OCI-M2 (cell line): ENCODE results near the gene ATG7.

Experiments used
- DNase-seq: peaks from one replicate; lab custom pipeline; 2025; ENCODE audit not compliant: unreplicated experiment; lab: John Stamatoyannopoulos, UW

ATG7 gene

DNA sequence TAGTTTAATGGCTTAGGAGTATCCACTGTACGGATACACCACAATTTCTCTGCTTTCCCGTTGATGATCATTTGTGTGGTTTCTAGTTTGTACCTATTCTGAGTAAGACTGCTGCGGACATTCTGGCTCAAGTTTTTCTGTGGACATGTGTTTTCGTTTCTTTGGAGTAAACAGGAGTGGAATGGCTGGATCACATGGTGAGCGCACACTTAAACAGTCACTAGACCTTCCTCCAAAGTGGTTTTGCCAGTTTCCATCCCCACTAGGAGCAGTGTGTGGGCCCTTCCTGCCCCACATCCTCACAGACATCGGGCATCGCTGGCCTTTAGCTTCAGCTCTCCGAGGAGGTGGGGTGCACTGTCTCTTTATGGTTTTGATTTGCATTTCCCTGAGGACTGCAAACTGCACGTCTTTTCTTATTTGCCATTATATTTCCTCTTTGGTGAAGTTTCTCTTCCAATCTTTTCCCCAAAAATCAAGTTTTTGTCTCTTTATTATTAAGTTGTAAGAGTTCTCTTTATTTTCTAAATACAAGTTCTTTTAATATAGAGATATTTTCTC is 277.5 kb downstream of the ATG7 start:
- DNase-seq = no peak

DNA sequence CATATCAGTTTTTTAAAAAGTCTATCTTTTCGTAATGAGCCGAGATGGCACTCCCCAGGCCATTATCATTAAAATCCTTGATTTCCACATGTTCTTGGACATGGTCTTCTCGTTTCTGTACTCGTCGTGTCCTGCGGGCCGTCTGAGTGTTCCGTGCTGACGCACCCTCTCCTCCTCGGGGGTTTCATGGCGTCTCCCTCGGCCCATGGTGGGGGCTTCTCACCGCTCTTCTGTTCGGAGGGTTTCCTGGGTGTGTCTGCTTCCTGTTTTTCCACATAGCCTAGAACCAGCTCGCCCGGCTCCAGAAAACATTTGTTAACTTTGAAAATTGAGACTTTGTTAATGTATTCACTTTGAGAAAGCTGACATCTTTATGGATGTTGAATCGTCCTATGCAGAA is 278.8 kb downstream of the ATG7 start:
- no peak for DNase-seq

DNA sequence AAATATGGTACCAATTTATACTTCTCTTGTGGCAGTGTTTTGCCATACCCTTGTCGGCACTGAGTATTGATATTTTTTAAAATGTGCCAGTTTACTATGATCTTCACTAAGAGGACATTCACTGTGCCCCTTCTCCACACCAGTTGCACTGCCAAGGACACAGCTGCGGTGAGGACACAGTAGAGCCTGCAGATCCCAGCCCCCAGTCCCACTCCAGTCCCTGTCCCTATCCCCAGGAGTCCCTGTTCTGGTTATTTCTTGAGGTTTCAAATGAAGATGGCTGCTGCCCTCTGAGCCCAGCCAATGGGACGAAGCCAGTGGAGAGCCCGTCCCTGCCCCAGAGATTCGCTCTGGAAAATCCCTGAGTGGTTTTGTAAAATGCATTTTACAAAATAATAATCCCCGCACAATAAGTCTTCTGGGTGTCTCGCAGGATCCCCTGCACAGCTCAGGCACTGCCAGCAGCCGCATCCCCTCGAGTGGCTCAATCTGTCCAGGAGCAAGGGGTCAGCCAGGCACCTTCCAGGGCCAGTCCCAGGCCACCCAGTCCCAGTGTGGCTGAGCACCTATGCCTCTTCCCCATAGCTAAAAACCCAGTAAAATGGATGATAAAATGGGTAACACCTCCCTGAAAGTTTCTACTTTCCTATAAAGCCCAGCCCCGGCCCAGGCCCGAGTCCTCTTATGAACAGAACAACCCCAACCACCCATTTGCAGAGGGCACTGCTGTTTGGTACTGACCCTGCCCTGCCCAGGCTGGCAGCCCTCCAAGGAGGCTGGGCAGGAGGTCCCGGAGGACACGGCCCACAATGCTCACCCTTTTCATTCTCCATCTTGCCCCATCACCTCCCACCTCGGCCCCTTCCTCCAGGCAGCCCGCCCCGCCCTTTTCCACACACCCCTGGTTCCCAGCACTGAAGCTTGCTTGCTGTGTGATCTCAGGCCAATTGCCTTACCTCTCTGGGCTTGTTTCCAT is 280.4 kb downstream of the ATG7 start:
- DNase-seq = no peak

DNA sequence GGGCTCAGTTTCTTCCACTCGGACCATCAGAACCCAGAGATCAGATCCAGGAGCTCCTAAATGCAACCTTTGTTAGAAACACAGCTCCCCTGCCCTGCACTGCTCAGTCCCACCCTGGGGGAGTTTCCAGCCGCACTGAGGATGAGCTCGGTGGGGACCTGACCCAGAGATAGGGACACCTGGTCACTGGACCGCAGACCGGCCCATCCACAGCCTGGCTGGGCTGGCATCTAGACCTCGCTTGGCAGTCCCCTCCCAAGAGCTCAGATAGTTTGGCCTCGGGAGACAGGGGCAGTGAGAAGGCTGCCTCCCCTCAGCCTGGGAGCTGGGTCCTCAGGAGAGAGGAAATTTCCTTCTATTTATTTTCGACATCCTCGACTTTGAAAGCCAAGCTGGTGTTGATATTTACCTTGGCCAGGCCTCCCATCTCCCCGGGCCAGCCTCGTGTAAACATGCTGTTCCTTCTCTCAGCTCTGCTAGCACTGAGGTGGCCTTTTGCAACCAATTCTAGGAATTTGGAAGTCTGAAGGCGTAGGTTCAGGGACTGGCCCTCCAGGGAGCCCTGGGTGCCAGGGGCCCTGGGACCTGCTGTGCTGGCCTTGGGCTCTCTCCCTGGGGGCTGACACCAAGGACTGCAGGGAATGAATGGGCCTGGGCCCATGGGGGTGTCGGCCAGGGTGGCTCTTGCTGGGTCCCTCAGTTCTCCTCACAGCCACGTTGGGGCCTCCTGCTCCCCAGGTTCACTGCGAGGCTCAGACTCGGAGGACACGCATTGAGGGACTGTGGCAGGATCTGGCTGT is 281.4 kb downstream of the ATG7 start:
- DNase-seq = no peak

DNA sequence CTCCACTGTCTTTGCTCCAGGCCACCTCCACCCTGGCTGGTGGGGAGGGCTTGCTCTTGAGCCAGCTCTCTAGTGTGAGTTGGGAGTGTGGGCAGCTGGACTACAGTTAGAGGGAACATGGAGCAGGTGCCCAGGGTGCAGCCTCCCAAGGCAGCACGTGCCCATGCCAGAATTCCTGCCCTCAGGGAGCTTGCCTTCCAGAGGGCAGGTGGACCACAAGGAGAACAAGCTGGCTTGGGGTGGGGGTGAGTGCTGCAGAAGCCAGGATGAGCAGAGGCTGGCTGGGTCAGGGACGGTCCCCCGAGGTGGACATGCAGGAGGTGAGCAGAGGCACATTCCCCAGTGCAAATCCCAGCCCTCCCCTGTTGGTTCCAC is 282.0 kb downstream of the ATG7 start:
- no peak for DNase-seq

DNA sequence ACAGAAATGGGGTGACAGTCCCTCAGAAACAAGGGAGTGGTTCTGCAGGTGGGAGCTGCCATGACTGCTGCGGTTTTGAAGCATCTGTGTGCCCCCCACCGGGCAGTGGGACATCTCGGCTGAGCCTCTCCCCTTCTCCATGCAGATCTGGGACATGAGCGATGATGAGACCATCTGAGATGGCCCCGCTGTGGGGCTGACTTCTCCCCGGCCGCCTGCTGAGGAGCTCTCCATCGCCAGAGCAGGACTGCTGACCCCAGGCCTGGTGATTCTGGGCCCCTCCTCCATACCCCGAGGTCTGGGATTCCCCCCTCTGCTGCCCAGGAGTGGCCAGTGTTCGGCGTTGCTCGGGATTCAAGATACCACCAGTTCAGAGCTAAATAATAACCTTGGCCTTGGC is 282.5 kb downstream of the ATG7 start:
- DNase-seq = no peak

DNA sequence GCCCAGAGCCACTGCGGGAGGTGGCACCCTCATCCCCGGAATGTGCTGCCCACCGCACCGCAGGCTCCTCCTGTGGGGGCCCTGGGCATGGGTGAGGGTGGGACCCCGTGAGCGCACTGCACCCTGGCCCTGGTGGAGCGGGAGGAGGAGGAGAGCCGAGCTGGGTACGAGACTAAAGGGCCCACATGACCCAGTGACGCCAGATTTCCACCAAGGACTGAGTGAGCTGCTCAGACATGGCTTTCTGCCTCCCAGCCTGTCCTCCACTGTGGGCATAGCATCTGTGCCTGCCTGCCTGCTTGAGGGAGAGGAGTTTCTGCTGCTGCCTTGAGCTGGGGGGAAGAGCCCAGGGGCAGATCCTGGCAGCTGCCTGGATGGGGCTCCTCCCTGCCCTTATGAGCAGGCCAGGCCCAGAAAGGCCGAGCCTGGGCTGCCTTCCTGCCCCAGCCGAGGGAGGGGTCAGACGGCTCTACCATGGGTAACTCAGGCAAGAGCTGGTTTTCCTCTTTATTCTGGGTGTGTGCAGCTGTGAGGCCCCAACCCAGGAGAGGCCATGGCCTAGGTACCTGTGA is 283.1 kb downstream of the ATG7 start:
- DNase-seq = no peak

DNA sequence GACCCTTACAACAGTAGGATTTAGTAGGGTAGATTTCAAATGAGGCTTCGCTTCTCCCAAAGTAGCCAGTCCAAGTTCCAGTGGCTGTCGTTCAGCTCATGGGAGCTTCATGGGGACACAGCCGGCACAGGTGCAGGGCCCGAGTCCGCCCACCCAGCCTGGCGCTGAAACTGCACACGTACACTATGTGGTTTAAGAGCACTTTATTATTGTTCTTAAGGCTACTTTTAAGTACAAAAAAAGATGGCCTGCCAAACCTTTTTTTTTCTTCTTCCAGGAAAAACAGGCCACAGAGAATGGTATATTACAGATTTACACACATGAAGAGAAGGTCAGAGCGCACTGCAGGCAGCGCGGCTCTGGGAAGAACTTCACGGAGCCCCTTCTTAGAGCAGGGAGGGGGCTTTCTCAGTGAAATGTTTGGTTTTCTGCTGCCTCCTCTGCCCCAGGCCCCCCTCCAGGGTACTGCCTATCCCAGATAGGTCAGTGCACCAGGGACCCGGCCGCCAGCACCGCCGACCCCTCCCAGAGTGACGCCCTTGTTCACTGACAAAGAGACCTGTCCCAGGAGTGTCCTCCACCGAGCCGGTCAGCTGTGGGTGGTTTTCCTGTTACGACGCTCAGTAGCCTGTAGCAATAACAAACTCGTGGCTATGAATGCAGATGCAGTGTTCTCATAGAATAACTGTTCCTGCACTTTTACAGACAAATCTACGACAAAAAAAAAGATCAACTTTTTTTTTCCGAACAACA is 283.9 kb downstream of the ATG7 start:
- DNase-seq = no peak

DNA sequence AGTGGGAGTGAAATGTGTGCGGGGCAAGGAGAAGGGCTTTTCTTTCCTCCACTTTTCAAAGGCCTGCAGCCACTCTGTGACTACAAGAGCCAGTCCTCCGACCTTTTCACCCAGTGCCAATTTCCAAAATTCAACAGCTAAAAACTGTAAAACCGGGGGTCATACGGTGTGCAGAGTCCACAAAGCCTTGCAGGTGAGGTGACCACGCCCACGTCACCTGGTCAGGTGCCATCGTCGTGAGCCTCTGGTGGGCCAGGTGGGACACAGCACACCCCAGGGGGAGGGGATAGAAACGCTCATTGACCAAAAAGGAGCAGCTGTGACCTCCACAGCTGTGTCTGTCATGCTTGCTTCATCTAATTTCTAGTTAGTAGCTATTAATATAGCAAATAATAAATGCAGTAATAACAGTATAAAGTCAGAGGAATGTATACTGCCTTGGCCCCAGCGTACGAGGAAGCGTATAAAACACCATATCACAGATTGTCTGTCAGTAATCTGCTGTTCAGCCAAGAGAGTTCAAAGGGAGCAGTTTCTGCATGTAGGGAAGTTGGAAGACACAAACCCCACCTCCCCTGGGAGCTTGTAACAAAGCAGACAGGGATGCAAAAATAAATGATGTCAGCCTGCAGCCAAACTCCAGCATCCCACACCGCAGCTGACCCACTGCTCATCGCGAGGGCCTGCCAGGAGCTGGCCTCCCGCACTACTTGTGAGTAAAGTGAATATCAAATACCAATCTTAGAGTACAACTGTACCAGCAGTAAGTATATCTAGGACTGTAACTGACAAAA is 284.9 kb downstream of the ATG7 start:
- no peak for DNase-seq

DNA sequence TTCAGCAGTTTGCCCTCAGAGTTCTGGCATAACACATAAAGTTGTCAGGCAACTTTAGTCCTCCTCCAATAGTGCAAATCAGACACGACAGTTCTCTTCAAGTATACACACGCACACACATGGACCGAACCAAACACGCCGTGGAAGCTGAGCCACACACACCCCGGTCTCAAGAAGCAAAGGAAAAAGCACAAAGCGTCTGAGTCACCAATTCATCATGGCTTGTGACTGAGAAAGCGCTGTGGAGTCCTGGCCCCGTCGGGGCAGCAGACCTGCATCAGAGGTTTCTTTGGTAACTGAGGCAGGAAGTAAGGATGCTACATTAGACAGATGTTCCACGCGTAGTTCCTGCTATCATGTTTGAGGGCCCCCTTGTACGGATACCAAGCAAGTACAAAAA is 285.8 kb downstream of the ATG7 start:
- no peak for DNase-seq

DNA sequence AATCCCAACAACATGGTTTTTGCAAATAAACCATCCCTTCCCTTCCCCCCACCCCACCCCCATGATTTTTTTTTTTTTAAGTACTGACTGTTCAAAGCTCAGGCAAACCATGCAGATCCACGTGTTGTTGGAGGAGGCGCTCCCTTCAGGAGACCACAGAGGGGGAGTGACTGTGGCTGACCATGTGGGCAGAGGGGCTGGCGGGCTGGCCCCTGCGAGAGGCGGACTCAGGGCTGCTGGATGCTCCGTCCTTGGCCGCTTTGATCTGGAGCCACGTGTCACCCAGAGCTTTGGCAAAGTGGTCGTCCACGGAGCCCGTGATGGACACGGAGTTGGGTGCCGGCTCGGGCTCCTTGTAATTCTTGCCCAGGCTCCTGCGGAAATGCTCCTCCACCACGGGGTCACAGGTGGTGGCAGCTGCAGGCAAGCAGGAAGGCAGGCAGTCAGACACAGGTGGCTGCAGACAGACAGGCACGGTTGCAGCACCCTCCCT is 286.3 kb downstream of the ATG7 start:
- no peak for DNase-seq

DNA sequence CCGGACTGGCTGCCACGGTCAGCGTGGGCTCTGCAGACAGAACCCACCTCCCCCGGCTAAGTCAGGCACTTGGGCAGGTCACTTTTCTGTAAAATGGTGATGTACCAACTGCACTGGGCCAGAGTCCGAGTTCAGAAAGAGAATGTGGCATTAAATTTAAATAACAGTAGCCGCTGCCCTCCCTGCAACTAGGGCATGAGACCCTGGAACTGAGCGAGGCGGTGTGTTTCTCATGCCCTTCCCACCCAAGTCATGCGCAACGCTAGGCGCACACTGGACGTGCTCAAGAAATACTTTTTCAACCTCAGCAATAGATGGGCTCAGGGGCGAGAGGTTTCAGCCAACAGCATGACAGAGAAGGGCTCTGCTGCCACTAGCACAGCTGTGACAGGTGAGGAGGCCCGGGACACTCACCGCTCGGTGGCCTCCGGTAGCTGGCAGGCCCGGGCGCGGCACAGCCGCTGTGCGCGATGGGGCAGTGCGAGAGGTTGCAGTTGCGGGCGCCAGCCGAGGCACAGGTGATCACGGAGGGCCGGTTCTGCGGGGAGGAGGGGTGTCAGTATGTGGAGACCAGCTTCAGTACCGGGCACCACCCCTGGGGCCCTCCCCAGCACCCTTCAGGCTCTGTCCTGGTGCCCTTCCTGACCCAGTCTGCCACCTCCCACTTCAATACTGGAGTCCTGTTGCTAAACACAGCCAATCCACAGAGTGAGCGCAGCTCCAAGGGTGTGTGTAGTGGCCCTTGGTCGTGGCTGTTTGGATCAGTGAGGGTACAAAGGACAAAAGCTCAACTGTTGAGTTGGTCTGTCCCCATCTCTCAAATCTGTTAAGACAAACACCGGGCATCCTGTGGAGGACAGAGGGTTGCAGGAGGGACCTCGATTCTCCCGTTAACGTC is 287.0 kb downstream of the ATG7 start:
- DNase-seq = no peak

DNA sequence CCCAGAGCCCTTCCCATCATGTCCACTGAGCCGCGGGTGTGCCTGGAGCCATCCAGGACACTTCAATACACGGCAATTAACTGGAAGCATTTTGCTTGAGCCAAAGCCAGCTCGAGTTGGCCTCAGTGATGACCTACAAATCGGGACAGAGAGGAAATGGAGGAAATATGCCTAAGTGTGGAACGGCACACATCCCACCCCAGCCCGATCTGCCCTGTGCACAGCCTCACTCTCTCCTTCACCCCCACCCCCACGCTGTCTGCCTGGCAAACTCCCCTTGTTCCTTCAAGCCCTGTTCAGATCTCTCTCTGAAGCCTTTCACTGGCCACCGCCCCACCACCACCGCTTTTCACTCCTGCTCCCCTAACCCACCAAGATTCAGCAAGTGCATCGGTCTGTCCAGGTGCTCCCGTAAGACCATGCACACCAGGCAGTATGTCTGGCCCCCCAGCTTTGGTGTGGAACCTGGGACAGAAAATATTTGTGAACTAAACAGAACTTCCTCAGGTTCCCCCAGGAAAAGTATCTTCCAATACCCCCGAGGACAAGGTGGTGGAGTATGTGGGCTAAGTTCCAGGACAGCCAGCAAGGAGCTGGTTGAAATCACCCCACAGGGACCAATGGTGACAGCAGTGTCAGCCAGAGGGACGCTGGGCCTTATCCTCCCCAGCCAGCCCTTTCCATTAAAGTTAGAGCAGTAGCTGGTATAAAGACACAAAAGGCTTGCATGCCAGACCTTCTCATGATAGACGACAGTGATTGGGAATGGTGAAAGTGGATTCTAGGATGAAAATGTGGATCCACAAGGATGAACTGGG is 287.8 kb downstream of the ATG7 start:
- no peak for DNase-seq

DNA sequence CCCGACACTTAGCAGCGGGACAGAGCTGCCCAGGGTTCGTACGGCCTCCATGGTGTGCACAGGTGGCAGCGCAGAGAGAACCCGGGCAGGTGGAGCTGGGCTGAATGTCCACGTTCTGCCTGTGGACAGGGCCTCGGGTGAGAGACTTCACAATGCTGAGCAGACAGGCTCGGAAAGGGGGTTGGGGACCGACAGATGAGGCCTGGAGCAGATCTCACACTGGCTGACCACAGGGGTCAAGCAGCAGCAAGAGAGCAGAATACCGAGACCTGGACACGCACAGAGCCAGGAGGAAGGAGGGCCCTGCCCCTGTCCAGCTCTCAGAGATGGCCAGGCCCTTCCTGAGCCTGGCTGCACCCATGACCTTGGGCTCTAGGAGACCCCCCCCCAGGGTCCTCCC is 288.5 kb downstream of the ATG7 start:
- no peak for DNase-seq

DNA sequence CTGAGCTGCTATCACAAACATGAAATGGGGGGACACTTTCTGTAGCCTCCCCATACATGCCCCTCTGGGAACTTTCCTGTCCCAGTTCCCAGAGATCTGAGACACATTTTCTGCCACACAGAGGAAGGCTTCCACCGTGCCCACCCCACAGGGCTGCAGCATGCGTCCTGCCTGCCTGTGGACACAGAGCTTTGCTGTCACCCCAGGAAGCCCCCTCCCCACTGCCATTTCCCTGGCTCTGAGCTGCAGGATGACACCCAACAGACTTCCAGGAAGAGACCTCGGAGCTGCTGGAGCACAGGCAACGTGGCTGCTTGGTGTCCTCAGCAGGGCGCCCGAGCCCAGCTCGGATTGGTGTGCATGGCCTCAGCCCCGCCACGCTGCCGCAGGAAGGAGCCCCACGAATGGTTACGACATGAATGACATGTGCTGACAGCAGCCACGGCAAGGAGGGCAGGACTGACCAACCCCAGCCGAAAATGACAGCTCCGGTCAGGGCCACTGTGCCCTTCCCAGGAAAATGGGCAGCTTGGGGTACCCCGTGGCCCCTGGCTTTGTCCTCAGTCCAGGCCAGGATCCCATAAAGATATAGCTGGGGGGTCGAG is 290.2 kb downstream of the ATG7 start:
- DNase-seq = no peak

DNA sequence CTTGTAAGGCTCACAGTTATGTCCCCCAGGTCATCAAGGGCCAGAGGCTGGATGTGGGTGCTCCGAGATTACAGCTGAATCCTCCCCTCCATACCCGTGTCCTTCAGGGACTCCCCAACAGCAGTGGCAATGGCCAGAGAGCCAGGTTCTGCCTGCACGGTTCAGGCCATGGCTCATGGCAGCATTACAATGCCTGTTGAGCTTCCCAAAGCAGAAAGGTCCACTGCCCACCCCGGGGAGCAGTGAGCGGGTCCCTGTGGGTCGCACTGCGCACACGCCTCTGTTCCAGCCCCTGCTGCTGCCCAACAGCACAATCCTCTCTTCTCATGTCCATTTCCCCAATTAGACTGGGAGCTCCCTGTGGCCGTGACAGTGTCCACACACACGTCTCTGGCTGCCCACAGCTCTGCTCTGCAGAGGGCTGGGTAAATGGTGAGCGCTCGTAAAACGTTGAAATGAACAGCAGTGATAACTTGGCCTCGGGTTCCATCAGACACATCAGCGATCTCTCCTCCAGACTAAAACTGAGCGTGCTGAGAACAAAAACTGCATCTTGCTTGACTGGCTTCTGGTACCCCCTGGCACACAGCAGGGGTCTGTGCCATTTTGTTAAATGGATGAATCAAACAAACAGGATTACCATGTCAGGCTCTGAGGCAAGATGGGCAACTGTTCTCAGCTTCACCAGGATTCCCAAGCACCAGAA is 291.1 kb downstream of the ATG7 start:
- DNase-seq = no peak

DNA sequence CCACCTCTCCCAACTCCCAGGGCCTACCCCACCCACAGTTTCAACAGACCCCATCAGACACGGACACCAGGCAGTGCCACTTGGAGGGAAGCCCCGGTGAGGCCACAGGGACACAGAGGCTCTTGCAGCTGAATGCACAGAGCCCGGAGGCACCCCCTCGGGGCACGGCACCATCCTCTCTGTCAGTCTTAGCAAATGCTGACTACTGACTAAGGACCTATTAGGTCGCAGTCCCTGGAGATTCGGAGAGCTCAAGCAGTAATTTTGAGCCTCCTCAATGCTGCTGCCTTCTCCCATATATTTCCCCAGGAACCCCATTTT is 291.6 kb downstream of the ATG7 start:
- DNase-seq = no peak
